ENCODE data around the gene MSANTD1. TPM values are rescaled to one million over a fixed set of nuclear protein-coding genes. Genes with fewer than 3 reads are reported as not detected.

Gene MSANTD1
- polyA plus RNA-seq, 1 donor from 2014 or later: 12.7 TPM

- H3K27ac ChIP-seq (ENCODE audit: low read length): no peak overlapping the region
- no peaks in the 10 kb centered on the region for H3F3A ChIP-seq (ENCODE audit: insufficient read depth, low read length, poor library complexity, severe bottlenecking)
- H3K4me3 ChIP-seq (ENCODE audit: low read length): no peak overlapping the region
- H2AFZ ChIP-seq (ENCODE audit: low read depth, low read length): no peak overlapping the region
- H3K79me2 ChIP-seq (replicated peaks; ENCODE audit: insufficient read depth, low read length): no peaks in the 10 kb centered on the region
- TF ChIP-seq EZH2 (IDR thresholded peaks at IDR 0.05; ENCODE audit: borderline replicate concordance, insufficient read depth, low read length, poor library complexity, severe bottlenecking) (no peak), SMC3 (conservative IDR thresholded peaks at IDR 0.05; ENCODE audit: poor library complexity) (no peak), RAD21 (conservative IDR thresholded peaks at IDR 0.05) (no peak), POLR2AphosphoS5 (IDR thresholded peaks at IDR 0.05) (no peak), REST (IDR thresholded peaks at IDR 0.05; ENCODE audit: borderline replicate concordance) (no peak), EP300 (conservative IDR thresholded peaks at IDR 0.05; ENCODE audit: poor library complexity, severe bottlenecking) (no peak), TAF1 (IDR thresholded peaks at IDR 0.05; ENCODE audit: low read depth) (no peak), MXI1 (conservative IDR thresholded peaks at IDR 0.05; ENCODE audit: poor library complexity, severe bottlenecking) (no peak)
- TF ChIP-seq, protein P1, sequence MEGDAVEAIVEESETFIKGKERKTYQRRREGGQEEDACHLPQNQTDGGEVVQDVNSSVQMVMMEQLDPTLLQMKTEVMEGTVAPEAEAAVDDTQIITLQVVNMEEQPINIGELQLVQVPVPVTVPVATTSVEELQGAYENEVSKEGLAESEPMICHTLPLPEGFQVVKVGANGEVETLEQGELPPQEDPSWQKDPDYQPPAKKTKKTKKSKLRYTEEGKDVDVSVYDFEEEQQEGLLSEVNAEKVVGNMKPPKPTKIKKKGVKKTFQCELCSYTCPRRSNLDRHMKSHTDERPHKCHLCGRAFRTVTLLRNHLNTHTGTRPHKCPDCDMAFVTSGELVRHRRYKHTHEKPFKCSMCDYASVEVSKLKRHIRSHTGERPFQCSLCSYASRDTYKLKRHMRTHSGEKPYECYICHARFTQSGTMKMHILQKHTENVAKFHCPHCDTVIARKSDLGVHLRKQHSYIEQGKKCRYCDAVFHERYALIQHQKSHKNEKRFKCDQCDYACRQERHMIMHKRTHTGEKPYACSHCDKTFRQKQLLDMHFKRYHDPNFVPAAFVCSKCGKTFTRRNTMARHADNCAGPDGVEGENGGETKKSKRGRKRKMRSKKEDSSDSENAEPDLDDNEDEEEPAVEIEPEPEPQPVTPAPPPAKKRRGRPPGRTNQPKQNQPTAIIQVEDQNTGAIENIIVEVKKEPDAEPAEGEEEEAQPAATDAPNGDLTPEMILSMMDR (IDR thresholded peaks at IDR 0.05; ENCODE audit: poor library complexity, severe bottlenecking): no peak
- H3K9me3 ChIP-seq (ENCODE audit: low read length): no peaks in the 10 kb centered on the region
- no peak overlapping the region for H3K9ac ChIP-seq (ENCODE audit: low read length)
- H3K4me2 ChIP-seq (ENCODE audit: low read length): no peak overlapping the region
- no peaks in the 10 kb centered on the region for H3K27me3 ChIP-seq (ENCODE audit: insufficient read depth, low read depth, low read length)
- no peaks in the 10 kb centered on the region for H4K20me1 ChIP-seq (ENCODE audit: insufficient read depth)
- H3K36me3 ChIP-seq (ENCODE audit: insufficient read depth, low read length): peaks cover 6% of the 10 kb centered on the region
- no peaks in the 10 kb centered on the region for H3K9me2 ChIP-seq (ENCODE audit: insufficient read depth, low read length)
These were observed 28.3 kb upstream of the MSANTD1 start for GRCh38 chr4:3220476-3221183.

- Histone ChIP-seq H3K27me3 (ENCODE audit: insufficient read depth, low read depth, low read length) (no peaks in the 10 kb centered on the region), H3F3A (ENCODE audit: insufficient read depth, low read length, poor library complexity, severe bottlenecking) (no peaks in the 10 kb centered on the region), H4K20me1 (ENCODE audit: insufficient read depth) (no peaks in the 10 kb centered on the region), H3K27ac (ENCODE audit: low read length) (no peak overlapping the region), H3K9ac (ENCODE audit: low read length) (no peak overlapping the region), H3K4me3 (ENCODE audit: low read length) (no peak overlapping the region), H3K9me2 (ENCODE audit: insufficient read depth, low read length) (no peaks in the 10 kb centered on the region), H3K79me2 (replicated peaks; ENCODE audit: insufficient read depth, low read length) (no peaks in the 10 kb centered on the region), H3K36me3 (ENCODE audit: insufficient read depth, low read length) (peaks cover 6% of the 10 kb centered on the region), H3K9me3 (ENCODE audit: low read length) (no peaks in the 10 kb centered on the region), H2AFZ (ENCODE audit: low read depth, low read length) (no peak overlapping the region), H3K4me2 (ENCODE audit: low read length) (no peak overlapping the region)
- TF ChIP-seq, protein P1 (IDR thresholded peaks at IDR 0.05; ENCODE audit: poor library complexity, severe bottlenecking): no peak
- TF ChIP-seq EZH2 (IDR thresholded peaks at IDR 0.05; ENCODE audit: borderline replicate concordance, insufficient read depth, low read length, poor library complexity, severe bottlenecking) (no peak), POLR2AphosphoS5 (IDR thresholded peaks at IDR 0.05) (no peak), REST (IDR thresholded peaks at IDR 0.05; ENCODE audit: borderline replicate concordance) (no peak), MXI1 (conservative IDR thresholded peaks at IDR 0.05; ENCODE audit: poor library complexity, severe bottlenecking) (no peak), EP300 (conservative IDR thresholded peaks at IDR 0.05; ENCODE audit: poor library complexity, severe bottlenecking) (no peak), SMC3 (conservative IDR thresholded peaks at IDR 0.05; ENCODE audit: poor library complexity) (no peak), RAD21 (conservative IDR thresholded peaks at IDR 0.05) (no peak)
These were observed 27.8 kb upstream of the MSANTD1 start for GRCh38 chr4:3221184-3221494.

Data from neural cell (in vitro differentiated cells).